GM19324 (cell line): ENCODE measurements around the gene CYP3A4.
"Not testable (repeated sequence)": the region's sequence is repeated elsewhere in the genome, so short reads cannot be mapped to it uniquely, and the experiment has no call there.

Experiments
- ATAC-seq: cut with Tn5 transposase; IDR thresholded peaks from one replicate; pipeline ENCODE4 v1.9.1; 2021; ENCODE audit warnings: mild to moderate bottlenecking, moderate library complexity; ENCODE audit not compliant: unreplicated experiment, low FRiP score

Gene CYP3A4

DNA sequence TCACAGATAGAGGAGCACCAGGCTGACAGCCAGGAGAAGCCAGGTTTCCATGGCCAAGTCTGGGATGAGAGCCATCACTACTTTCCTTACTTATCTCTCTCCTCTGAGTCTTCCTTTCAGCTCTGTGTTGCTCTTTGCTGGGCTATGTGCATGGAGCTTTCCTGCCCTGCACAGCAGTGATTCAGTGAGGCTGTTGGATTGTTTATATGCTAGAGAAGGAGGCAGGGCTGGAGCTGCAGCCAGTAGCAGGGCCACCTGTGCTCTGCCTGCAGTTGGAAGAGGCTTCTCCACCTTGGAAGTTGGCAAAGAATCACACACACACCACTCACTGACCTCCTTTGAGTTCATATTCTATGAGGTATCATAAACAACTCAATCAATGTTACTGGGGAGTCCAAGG is at the start of gene CYP3A4:
TSS of gene CYP3A4 (minus strand) at position 178 of the 400 bp plus-strand sequence. CDS start at position 75, 103 bp downstream.
- no peak for ATAC-seq

GRCh38 chr7:99833289-99833877 is 49.4 kb upstream of the CYP3A4 start:
- ATAC-seq, result no peak

DNA sequence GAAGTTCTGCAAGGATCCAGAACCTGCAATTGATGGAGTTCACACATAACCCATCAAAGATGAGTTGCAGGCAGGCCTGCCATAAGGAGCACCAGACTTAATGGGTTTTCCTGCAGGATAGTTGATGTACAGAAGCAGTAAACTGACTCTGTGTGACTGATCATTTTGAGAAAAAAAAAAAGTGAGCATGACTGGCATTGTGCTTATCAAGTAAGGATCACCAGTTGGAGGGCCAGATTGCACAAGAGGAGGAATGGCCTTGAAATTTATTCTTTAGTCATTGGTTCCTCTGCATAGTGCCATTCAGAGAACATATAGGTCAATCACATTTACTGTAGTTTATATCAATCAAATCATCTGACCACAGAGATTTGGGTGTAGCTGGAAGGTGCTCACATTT is 47.6 kb upstream of the CYP3A4 start:
- ATAC-seq, result no peak

DNA sequence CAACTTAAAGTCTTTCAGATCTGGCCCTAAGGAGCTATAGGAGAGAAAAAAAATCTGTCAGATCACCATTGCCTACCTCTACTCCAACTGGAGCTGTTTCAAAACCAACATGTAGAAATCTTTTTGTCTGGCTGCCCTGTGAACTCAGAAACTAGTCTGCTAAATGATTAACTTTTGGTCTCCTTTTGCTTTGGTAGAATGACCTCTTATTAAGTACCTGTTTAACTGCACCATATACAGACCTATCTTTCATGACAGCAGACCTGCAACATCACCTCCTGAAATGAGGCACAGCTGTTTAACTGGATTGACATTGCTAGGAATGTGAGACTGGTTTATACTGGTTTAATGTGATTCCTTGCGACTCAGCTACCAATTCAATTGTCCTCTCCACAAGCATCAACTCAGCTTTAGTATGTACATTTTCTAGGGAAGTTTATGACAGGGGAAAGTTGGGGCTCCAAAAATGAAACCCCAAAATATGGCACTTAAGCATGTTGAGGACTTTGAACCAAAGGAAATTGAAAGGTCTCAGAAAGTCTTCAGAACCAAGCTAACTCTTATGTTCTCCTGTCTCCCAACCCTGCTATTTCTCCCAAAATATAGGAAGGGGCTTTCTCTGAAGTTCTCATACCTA is 45.7 kb upstream of the CYP3A4 start:
- no peak for ATAC-seq

DNA sequence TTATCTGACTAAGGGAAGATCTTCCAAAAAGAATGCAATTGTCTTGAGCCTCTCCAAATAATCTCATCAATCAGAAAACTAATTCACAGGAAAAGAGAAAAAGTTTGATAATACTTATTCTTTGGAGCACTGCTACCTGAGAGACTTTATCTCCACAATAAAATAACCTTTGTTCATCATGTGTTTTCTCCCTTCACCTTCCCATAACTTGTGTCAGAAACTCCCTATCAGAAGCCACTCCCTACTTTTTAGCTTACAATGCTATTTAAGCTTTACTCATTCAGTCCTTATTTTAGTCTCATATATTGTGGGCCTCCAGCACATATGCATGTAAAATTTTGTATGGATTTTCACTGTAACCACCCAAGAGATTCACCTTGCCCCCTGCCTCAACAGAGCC is 44.8 kb upstream of the CYP3A4 start:
- no peak for ATAC-seq

- no peak for ATAC-seq
Observed at GRCh38 chr7:99827040-99827778, 43.2 kb upstream of the CYP3A4 start.

- ATAC-seq, result no peak
Observed at GRCh38 chr7:99825873-99826272, 41.9 kb upstream of the CYP3A4 start.

DNA sequence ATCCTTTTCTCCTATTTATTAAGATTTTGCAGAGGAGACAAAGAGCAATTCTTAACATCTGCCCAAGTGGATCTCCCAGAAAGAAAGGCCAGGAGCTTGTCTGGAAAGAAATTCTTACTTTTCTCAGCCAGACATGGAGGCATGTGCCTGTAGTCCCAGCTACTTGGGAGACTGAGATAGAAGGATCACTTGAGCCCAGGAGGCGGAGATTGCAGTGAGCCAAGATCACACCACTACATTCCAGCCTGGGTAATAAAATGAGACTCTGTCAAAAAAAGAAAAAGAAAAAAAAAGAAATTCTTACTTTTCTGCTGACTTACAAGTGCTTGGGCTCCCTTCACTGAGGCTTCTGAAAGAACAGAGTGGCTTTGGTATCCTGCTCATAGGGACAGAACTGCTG is 41.5 kb upstream of the CYP3A4 start:
- ATAC-seq, result no peak

DNA sequence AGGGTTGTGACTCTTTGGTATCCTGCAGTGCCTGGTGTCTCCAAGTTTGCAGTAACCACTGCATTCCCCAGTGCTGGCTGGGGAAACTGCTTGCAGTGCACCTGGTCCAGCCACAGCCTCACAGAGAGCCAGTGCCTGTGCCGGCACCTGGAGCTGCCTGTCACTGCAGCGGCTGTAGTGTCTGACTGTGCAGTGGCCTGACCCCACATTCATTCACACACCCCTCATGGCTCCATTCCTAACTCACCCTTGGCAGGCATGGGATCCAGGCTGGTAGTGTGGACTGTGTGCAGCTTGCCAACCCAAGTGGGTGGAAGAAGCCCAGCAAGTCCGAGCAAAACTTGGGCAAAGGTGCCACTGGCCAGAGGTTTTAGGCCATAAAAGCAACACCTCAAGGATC is 40.1 kb upstream of the CYP3A4 start:
- no peak for ATAC-seq

DNA sequence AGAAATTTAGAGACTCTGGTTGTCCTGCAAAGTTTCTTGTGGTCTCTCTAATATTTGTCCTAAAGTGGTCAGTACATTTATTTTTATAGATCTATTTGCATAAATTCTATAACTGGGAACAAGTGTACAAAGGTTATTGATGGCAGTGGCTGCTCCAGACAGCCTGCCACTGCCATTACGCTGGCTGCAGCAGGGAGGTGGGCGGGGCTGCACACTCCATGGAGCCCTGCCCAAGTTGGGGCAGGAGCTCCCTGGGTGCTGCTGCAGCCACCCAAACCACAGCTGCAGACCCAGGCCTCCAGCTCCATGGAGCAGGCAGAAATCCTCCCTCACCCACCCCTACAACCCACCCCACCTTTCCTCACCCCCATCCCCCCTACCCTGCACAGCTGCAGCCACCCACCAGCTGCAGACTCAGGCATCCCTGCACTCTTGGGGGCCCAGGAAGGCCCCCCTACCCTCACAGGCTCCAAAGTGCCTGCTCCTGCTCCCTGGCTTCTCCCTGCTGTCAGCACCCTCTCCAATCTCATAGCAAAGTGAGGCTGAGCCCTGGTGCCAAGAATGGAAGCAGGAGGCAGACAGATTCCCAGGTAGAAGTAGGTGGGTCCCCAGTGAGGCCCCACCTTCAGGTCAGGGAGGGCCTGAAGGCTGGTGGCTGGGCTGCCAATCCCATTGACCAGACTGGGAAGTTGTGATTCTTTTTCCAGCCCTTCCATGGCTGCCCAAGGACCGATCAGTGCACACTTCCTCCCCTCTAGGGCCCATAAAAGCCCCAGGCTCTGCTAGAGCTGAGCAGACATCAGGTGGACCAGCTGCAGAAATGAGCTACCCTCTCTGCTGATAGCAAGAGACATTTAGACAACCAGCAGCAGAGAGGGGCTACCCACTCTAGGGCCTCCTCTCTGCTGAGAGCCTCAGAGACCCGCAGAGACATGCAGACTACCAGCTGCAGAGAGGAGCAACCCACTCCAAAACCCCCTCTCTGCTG is 39.0 kb upstream of the CYP3A4 start:
- ATAC-seq, result no peak

GRCh38 chr7:99820408-99821027 is 36.5 kb upstream of the CYP3A4 start:
- no peak for ATAC-seq

GRCh38 chr7:99808766-99809165 is 24.8 kb upstream of the CYP3A4 start:
- ATAC-seq, result no peak

DNA sequence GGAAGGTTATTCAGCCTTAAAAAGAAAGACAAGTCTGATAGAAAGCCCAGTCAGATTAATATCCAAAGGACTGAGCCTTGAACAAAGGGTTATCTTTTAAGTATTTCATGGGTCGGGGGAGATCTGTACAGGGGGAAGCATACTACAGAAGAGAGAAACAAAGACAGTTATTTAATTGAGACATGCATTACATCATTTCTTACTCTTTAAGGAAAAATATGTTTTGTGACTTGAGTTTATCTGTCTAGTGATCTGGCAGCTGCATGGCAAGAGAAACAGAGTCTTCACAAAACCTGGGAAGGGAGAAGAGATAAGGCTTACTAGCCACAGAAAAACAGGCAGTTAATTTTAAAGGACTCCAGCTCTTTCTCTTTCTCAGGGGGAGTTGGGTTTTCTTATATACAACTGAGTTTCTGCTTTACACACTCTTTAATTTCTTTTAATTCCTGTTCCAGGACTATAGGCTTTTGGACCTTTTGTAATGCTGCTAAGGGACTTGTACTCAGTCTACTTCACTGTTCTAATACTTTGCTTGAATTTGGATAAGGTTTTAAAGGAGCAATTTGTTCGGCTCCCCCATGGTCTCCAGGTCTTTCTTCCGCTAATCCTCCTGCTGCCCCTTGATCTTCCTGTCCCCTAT is 23.0 kb upstream of the CYP3A4 start:
- no peak for ATAC-seq

- ATAC-seq, result no peak
Observed at GRCh38 chr7:99805641-99806040, 21.7 kb upstream of the CYP3A4 start.

DNA sequence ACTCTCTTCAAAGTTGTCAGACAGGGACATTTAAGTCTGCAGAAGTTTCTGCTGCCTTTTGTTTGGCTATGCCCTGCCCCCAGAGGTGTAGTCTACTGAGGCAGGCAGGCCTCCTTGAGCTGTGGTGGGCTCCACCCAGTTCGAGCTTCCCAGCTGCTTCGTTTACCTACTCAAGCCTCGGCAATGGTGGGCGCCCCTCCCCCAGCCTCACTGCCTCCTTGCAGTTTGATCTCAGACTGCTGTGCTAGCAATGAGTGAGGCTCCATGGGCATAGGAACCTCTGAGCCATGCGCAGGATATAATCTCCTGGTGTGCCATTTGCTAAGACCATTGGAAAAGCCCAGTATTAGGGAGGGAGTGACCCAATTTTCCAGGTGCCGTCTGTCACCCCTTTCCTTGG is 19.1 kb upstream of the CYP3A4 start:
- not testable (repeated sequence) for ATAC-seq

DNA sequence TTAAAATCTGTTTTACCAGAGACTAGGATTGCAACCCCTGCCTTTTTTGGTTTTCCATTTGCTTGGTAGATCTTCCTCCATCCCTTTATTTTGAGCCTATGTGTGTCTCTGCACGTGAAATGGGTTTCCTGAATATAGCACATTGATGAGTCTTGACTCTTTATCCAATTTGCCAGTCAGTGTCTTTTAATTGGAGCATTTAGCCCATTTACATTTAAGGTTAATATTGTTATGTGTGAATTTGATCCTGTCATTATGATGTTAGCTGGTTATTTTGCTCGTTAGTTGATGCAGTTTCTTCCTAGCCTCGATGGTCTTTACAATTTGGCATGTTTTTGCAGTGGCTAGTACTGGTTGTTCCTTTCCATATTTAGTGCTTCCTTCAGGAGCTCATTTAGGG is 17.4 kb upstream of the CYP3A4 start:
- ATAC-seq, result not testable (repeated sequence)

- no peak for ATAC-seq
Observed at GRCh38 chr7:99798972-99799371, 15.0 kb upstream of the CYP3A4 start.

DNA sequence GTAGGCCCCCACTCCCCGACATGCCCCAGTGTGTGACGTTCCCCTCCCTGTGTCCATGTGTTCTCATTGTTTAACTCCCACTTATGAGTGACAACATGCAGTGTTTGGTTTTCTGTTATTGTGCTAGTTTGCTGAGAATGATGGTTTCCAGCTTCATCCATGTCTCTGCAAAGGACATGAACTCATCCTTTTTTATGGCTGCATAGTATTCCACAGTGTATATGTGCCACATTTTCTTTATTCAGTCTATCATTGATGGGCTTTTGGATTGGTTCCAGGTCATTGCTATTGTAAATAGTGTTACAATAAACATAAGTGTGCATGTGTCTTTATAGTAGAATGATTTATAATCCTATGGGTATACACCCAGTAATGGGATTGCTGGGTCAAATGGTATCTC is 11.9 kb upstream of the CYP3A4 start:
- ATAC-seq, result not testable (repeated sequence)

DNA sequence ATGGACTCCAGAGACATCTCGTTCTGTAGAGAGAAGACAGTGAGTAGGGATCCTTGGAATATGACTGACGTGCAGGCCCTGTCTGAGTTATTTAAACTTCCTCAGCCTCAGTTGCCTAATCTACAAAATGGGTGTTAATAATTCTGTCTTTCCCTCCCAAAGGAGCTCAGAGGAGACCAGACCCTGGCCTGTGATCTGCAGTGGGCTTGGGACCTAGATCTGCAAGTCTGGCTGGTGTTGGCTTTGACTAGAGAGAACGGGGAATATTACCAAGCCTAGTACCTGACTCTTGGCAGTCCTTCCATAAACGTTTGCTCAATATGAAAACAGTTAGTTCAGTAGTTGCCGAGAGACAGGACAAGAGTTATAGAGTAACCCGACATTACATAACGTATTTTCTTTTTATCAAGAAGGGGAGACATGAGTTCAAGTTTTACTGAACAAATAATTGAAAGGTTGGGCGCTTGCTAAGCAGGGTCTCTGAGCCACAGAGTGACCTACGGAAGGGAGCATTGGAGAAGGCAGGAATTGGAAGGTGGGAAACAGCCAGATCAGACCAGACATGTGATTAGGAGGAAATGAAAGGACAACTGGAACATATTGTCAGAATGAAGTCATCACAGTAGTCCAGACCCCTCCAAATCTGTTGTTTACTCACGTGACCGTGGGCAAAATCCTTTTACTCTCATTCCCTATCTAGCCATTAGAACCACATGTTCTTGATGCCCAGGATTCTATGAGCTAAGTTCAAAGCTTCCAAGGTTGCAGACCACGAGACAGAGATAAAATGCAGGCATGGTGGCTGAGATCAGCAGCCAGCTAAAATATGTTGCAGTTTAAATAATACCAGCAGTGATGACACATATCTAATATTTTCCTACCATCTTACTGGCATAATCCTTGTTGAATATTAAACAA is 10.9 kb upstream of the CYP3A4 start:
- ATAC-seq, result no peak
